ENCODE measurements around the gene ANKRD40.
"Not testable (repeated sequence)": the region's sequence is repeated elsewhere in the genome, so short reads cannot be mapped to it uniquely, and the experiment has no call there.

ANKRD40 gene

DNA sequence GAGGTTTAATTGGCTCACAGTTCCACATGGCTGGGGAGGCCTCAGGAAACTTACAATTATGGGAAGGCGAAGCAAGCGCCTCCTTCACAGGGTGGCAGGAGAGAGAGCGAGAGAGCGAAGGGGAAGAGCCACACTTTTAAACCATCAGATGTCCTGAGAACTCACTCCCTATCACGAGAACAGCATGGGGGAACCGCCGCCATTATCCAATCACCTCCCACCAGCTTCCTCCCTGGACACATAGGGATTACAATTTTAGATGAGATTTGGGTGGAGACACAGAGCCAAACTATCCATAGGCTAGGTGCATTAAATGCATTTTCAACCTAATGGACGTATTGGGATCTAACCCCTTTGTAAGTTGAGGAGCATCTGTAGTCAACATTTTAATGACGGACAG, 4.9 kb upstream of the ANKRD40 start:
- no peak for DNase-seq (ENCODE audit: low read depth in 2 of 2, low spot score in 1 of 2)

- DNase-seq (ENCODE audit: low read depth in 2 of 2, low spot score in 1 of 2) = no peak
These were observed 2.9 kb upstream of the ANKRD40 start for GRCh38 chr17:50710650-50711049.

DNA sequence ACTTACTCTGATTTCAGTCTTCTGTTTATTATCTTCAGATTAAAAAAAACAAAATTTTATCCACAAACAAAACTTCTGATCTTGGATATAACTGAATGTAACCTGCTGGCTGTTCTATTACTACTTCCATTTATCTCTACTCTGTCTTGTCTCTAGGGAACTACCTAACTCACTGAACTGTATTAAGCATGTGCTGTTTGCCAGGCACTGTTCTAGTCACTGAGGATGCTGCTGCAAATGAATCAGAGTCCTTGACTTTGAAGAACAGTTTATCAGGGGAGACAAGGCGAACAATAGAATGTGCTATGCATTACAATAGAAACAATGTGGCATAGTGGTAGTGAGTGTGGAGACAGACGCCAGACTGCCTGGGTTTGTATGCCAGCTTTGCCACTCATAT, 2.3 kb upstream of the ANKRD40 start:
- no peak for DNase-seq (ENCODE audit: low read depth in 2 of 2, low spot score in 1 of 2)

DNA sequence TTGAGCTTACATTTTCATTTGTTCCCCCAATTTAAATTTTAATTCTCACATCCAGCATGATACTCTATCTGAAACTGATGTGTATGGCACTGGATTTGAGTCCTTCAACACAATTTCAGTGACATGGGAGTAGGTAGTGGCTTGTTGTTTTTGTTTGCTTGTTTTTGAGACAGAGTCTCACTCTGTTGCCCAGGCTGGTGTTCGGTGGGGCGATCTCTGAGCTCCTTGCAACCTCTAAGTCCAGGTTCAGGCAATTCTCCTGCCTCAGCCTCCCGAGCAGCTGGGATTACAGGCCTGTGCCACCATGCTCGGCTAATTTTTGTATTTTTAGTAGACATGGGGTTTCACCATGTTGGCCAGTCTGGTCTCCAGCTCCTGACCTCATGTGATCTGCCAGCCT, 1.3 kb upstream of the ANKRD40 start:
- DNase-seq (ENCODE audit: low read depth in 2 of 2, low spot score in 1 of 2) = not testable (repeated sequence)

- DNase-seq (ENCODE audit: low read depth in 2 of 2, low spot score in 1 of 2) = no peak
These were observed 611 bp upstream of the ANKRD40 start for GRCh38 chr17:50708050-50709000.

GRCh38 chr17:50703162-50703561, 4.6 kb downstream of the ANKRD40 start:
- DNase-seq (ENCODE audit: low read depth in 2 of 2, low spot score in 1 of 2) = no peak

- no peak for DNase-seq (ENCODE audit: low read depth in 2 of 2, low spot score in 1 of 2)
These were observed 8.3 kb downstream of the ANKRD40 start for GRCh38 chr17:50699410-50699809.

- no peak for DNase-seq (ENCODE audit: low read depth in 2 of 2, low spot score in 1 of 2)
These were observed 9.9 kb downstream of the ANKRD40 start for GRCh38 chr17:50697663-50698272.

DNA sequence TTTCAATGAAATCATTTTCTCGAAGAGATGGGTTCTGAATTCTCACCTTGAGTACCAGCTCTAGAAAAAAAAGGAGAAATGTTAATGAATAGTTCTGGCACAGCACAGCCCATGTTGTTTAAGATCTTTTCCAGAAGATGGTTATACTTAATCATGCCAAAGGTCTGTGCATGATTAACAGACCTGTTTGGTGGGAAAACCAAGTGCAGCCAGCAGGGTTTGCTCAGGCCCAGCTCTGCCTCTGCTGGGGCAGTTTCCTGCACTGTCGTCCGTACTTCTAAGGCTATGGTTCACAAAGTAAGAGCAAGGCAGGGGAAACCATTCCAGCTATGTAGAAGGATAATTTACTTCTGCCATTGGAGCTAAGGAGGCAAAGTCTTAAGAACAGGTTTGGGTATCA, 10.7 kb downstream of the ANKRD40 start:
- DNase-seq (ENCODE audit: low read depth in 2 of 2, low spot score in 1 of 2) = no peak

DNA sequence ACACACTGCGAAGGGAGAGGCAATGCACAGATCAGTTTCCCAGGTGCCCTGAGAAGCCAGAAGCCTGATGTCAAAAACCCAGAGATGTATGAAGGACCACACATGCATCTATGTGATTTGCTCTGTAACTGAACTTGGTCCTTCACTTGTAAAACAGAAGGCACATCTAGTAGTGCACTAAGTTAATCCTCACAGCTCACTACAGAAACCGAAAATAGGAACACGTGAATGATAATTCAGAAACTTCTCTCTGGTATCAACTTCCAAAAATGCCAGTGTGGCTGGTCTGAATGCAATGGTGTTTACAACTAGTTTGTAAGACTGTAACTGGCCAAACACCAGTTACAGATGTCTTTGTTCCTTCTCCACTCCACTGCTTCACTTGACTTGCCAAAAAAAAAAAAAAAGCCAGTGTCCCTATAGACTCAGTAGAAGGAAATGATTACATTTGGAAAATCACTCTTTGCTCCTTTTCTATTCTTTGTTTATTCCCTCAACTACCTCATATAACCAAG, 11.3 kb downstream of the ANKRD40 start:
- DNase-seq (ENCODE audit: low read depth in 2 of 2, low spot score in 1 of 2) = no peak

DNA sequence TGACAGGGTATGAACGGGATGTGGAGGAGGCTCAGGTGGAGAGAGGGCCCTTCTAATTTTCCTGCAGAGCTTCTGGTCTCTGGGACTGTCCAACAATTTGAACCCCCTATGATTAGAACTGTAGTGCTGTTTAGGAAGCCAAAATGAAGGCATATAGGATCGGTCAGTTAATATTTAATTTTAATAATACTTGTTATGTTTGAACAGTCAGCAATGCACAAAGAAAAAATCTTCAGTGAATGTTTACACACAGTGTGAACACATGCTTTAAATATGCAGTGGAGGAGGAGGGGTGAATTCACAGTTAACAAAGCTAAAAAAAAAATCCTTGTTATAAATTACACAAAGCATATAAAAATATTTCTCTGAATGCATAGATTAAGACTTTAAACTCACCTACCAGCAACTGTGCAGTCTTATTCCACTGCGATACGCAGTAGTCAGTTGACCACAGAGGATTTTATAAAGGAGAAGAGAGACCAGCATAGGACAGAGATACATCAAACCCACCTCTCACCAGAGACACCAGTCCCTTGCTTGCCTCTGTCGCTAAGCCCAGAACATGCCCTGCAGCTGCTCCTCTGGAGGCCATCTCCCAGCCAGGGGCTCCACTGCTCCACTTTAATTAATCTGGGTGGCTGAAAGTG, 14.6 kb downstream of the ANKRD40 start:
- no peak for DNase-seq (ENCODE audit: low read depth in 2 of 2, low spot score in 1 of 2)

DNA sequence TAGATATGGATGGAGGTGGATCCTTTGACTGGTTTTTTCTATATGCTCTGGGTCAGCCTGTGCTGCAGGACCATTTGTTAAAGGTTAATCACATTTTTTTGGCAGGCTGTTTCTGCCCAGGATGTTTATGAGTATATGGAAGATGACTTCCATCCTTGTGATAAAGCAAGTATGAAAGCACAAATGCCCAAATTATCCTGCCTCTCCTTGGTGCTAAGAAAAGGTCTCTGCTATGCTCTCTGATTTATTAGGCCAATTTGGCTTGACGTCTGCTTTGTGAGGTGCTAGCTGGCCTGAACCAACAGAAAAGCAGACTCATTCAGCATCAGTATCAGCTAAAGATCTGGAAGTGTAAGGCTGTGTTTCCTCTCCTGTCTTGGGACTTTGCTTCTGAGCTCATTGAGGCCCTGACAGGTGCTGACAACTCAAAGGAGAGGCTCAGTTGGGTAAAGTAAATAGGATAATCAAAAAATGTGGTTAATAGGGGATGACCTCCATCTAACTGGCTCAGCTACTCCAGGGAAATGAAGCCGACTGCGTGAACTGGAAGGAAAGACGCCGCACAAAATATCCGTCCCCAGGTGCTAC, 15.2 kb downstream of the ANKRD40 start:
- DNase-seq (ENCODE audit: low read depth in 2 of 2, low spot score in 1 of 2) = no peak

DNA sequence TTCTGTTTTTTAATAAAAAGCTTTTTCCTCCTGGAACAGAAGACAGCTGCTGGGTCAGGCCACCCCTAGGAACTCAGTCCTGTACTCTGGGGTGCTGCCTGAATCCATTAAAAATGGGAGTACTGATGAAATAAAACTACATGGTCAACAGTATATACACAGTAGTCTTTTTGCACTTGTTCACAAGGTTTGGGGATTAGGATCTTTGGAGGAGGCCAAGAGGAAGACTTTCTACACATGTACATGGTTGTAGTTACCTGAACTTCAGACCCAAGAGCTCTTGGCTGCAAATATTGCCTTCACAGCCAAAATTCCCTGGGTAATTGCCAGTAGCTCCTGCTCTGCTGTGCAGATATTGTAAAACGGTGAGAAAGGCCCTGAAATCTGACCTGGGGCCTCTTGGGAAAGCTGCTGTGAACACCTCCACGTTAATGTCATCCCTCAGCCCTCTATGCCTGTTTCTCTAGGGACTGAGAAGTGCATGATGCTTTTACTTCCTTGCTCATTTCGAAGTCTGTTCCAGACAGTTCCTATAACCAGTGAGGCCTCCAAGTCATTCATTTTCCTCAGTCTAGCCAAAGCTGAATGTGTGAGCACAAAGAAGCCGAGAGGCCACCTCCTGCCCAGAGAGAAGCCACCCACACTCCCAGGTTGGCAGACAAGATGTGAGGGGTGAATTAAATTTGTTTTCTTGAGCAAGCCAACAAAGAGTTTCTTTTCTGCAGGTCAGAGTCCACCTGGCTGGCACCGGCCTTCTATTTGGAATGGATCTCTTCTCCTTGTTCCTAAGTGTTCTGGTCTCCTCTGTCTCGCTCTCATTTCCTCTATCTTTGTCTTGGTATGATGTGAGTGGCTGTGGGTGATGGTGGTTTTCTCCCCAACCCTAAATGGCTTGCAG, 15.9 kb downstream of the ANKRD40 start:
- no peak for DNase-seq (ENCODE audit: low read depth in 2 of 2, low spot score in 1 of 2)

- no peak for DNase-seq (ENCODE audit: low read depth in 2 of 2, low spot score in 1 of 2)
These were observed 16.7 kb downstream of the ANKRD40 start for GRCh38 chr17:50690887-50691549.

- DNase-seq (ENCODE audit: low read depth in 2 of 2, low spot score in 1 of 2) = no peak
These were observed 17.5 kb downstream of the ANKRD40 start for GRCh38 chr17:50689956-50690886.

GRCh38 chr17:50689251-50689650, 18.5 kb downstream of the ANKRD40 start:
- DNase-seq (ENCODE audit: low read depth in 2 of 2, low spot score in 1 of 2) = no peak

GRCh38 chr17:50688245-50688644, 19.5 kb downstream of the ANKRD40 start:
- no peak for DNase-seq (ENCODE audit: low read depth in 2 of 2, low spot score in 1 of 2)

GRCh38 chr17:50687200-50688066, 20.3 kb downstream of the ANKRD40 start:
- no peak for DNase-seq (ENCODE audit: low read depth in 2 of 2, low spot score in 1 of 2)
